Caki2 (cell line): ENCODE data around the gene SULT1A2. TPM values are rescaled to one million over a fixed set of nuclear protein-coding genes. Genes with fewer than 3 reads are reported as not detected.
"Not testable (repeated sequence)": the region's sequence is repeated elsewhere in the genome, so short reads cannot be mapped to it uniquely, and the experiment has no call there.

ENCODE experiments used
- DNase-seq: peaks from one replicate; pipeline ENCODE4 v3.0.0-alpha.2; 2015; ENCODE audit warnings: low read depth
- in situ Hi-C: cut with HindIII; loops from 2 replicates; pipeline ENCODE4 v1.10.0; 2016; ENCODE audit warnings: low sequenced_read_pairs, low pct_unique_long_range_greater_than_20kb, mixed read lengths
- total RNA-seq: library from RNA; depleted of rRNA; stranded (reverse); fragments of >200 nt; shearing (Covaris generic); gene quantifications from 2 replicates; pipeline ENCODE4 v1.2.3, GENCODE V29; 2014; ENCODE audit warnings: low replicate concordance; rRNA removed

The SULT1A2 gene
- total RNA-seq, 1 experiment from 2014 or later = not detected

- in situ Hi-C loops = no loop called here
- no peak for DNase-seq
Measured at GRCh38 chr16:28548306-28548802, 48.5 kb downstream of the SULT1A2 start.

- in situ Hi-C loops = no loop called here
- DNase-seq = no peak
Measured at GRCh38 chr16:28546626-28547025, 50.2 kb downstream of the SULT1A2 start.

- in situ Hi-C loops = not testable (repeated sequence)
Measured at GRCh38 chr16:28545964-28546363, 50.9 kb downstream of the SULT1A2 start.

GRCh38 chr16:28544998-28545397 is 51.9 kb downstream of the SULT1A2 start:
- DNase-seq = no peak
- in situ Hi-C loops = no loop called here

More at GRCh38 chr16:28545964-28546363, 50.9 kb downstream of the SULT1A2 start:
- DNase-seq = not testable (repeated sequence)

GRCh38 chr16:28543072-28543471 is 53.8 kb downstream of the SULT1A2 start:
- DNase-seq = no peak
- in situ Hi-C loops = no loop called here

GRCh38 chr16:28542646-28543045 is 54.2 kb downstream of the SULT1A2 start:
- no peak for DNase-seq
- in situ Hi-C loops = no loop called here

Other genes starting within 250 kb of the SULT1A2 start
- 0.32 TPM in 1 of 2 replicates, not detected in the other for gene NPIPB6, start 233.5 kb downstream of the SULT1A2 start, total RNA-seq
- gene EIF3CL, start 193.2 kb downstream of the SULT1A2 start, total RNA-seq = 86.7 and 122 TPM in 2 replicates
- not detected in 2 replicates for gene NPIPB7, start 124.7 kb downstream of the SULT1A2 start, total RNA-seq
- 7.9 and 34.6 TPM in 2 replicates for gene CLN3, start 105.0 kb downstream of the SULT1A2 start, total RNA-seq
- not detected in 2 replicates for gene APOBR, start 102.4 kb downstream of the SULT1A2 start, total RNA-seq
- not detected in 2 replicates for gene IL27, start 90.2 kb downstream of the SULT1A2 start, total RNA-seq
- 5.8 and 9.4 TPM in 2 replicates for gene NUPR1, start 58.1 kb downstream of the SULT1A2 start, total RNA-seq
- gene SGF29, start 43.1 kb downstream of the SULT1A2 start, total RNA-seq = 7.1 and 17.2 TPM in 2 replicates
- gene SULT1A1, start 13.0 kb upstream of the SULT1A2 start, total RNA-seq = 232 and 257 TPM in 2 replicates
- gene NPIPB8, start 41.0 kb upstream of the SULT1A2 start, total RNA-seq = not detected in 2 replicates
- 220 and 259 TPM in 2 replicates for gene EIF3C, start 114.4 kb upstream of the SULT1A2 start, total RNA-seq
- gene NPIPB9, start 154.7 kb upstream of the SULT1A2 start, total RNA-seq = 1.0 TPM in 1 of 2 replicates, not detected in the other
- gene ATXN2L, start 225.9 kb upstream of the SULT1A2 start, total RNA-seq = 16.6 and 20.2 TPM in 2 replicates
- gene TUFM, start 249.3 kb upstream of the SULT1A2 start, total RNA-seq = 149 and 151 TPM in 2 replicates